Muscle layer of duodenum (tissue), 2 donors: ENCODE results near the gene FRK.

Experiments used
- H3K27ac ChIP-seq: one replicate; pipeline ENCODE4 v1.7.0; 2013; ENCODE audit warnings: mild to moderate bottlenecking, low read length
- H3K27me3 ChIP-seq: one replicate; pipeline ENCODE4 v1.7.0; 2013; ENCODE audit warnings: low read depth, mild to moderate bottlenecking, control low read depth, low read length
- H3K36me3 ChIP-seq, 2 donors: one replicate each; pipeline ENCODE4 v1.7.0; 2013; ENCODE audit warnings: low read length in 2 of 2, control low read depth in 1 of 2, mild to moderate bottlenecking in 1 of 2; ENCODE audit not compliant: insufficient read depth in 2 of 2, control insufficient read depth in 1 of 2
- H3K4me1 ChIP-seq, 2 donors: one replicate each; pipeline ENCODE4 v1.7.0; 2013; ENCODE audit warnings: low read length in 2 of 2, mild to moderate bottlenecking in 2 of 2, control low read depth in 1 of 2, moderate library complexity in 1 of 2; ENCODE audit not compliant: insufficient read depth in 2 of 2, control insufficient read depth in 1 of 2
- H3K4me3 ChIP-seq, 2 donors: one replicate each; pipeline ENCODE4 v1.7.0; 2013; ENCODE audit warnings: low read length in 2 of 2, low read depth in 1 of 2, mild to moderate bottlenecking in 1 of 2
- H3K9me3 ChIP-seq, 2 donors: one replicate each; pipeline ENCODE4 v1.7.0; 2013; ENCODE audit warnings: low read length in 2 of 2, control low read depth in 1 of 2, mild to moderate bottlenecking in 1 of 2; ENCODE audit not compliant: control insufficient read depth in 1 of 2
- donor health status: healthy.

The FRK gene

DNA sequence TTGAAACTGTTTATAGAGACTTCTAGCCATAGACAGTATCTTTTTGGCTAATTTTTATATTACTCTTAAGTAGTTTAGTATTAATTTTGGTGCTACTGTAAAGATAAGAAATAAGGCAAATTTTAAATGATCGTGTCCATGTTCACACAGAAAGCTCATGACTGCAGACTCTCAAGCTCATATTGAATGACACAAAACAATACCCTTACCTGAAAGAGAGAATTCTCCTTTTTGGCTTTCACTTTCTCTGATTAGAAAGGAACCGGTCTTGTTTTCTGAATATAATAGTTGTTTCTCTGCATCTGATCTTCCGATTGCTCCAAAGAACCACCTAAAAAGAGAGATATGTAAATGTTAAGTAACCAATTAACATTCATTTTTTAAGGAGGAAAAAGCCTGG lies 57.0 kb downstream of the FRK start:
- H3K4me1 ChIP-seq: peaks cover 0 to 5% of the 10 kb centered on the region in 2 donors
- no peaks in the 10 kb centered on the region for H3K36me3 ChIP-seq
- H3K4me3 ChIP-seq: no peak overlapping the region
- no peak overlapping the region for H3K27ac ChIP-seq
- H3K27me3 ChIP-seq: no peaks in the 10 kb centered on the region
- no peaks in the 10 kb centered on the region for H3K9me3 ChIP-seq

GRCh38 chr6:116002756-116003155 lies 57.9 kb downstream of the FRK start:
- no peak overlapping the region for H3K4me3 ChIP-seq
- no peaks in the 10 kb centered on the region for H3K4me1 ChIP-seq
- no peak overlapping the region for H3K27ac ChIP-seq

DNA sequence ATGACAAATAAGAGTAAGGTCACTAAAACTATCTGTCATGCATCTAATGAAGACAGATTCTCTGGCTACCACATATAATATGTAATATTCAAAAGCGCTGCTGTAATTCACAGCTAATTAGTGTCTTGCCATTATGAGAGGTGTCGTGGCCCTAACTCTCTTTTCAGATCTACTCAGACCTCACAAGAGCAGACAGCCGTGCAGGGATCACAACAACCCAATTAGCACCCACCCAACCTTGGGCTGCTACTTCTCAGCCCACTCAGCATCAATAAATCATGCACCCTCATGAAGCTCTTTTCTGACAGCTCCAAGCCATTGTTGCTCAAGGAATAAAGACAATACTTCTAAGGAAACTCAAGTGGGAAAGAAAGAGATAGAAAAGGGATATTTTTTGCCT lies 61.5 kb downstream of the FRK start:
- no peaks in the 10 kb centered on the region for H3K4me1 ChIP-seq
- no peaks in the 10 kb centered on the region for H3K27me3 ChIP-seq
- no peak overlapping the region for H3K27ac ChIP-seq
- no peaks in the 10 kb centered on the region for H3K36me3 ChIP-seq
- no peak overlapping the region for H3K4me3 ChIP-seq
- H3K9me3 ChIP-seq: no peaks in the 10 kb centered on the region

More at GRCh38 chr6:116002756-116003155, 57.9 kb downstream of the FRK start:
- H3K9me3 ChIP-seq: no peaks in the 10 kb centered on the region
- no peaks in the 10 kb centered on the region for H3K36me3 ChIP-seq
- no peaks in the 10 kb centered on the region for H3K27me3 ChIP-seq

- Histone ChIP-seq H3K27ac (no peak overlapping the region), H3K9me3 (no peaks in the 10 kb centered on the region), H3K4me3 (no peak overlapping the region), H3K4me1 (no peaks in the 10 kb centered on the region), H3K27me3 (no peaks in the 10 kb centered on the region), H3K36me3 (no peaks in the 10 kb centered on the region)
Observed at GRCh38 chr6:115997990-115998585, 62.6 kb downstream of the FRK start.

DNA sequence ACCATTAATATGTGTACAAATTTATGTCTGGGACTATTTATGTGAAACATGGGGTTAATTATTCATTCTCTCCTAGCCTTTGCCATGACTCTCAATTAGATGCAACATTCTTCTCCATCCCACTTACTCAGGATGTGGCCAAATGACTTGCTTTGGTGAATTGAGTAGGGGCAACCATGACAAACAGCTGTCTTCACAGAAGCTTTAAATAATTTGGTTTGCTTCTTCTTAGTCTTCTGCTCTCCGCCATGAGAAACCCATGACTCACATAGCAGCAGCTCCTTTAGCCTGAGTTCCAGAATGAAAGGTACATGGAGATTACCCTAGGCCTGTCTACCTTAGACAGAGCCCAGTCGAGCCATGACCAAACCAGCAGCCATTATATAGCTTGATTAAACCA lies 74.7 kb downstream of the FRK start:
- H3K4me1 ChIP-seq: no peaks in the 10 kb centered on the region
- H3K9me3 ChIP-seq: no peaks in the 10 kb centered on the region

DNA sequence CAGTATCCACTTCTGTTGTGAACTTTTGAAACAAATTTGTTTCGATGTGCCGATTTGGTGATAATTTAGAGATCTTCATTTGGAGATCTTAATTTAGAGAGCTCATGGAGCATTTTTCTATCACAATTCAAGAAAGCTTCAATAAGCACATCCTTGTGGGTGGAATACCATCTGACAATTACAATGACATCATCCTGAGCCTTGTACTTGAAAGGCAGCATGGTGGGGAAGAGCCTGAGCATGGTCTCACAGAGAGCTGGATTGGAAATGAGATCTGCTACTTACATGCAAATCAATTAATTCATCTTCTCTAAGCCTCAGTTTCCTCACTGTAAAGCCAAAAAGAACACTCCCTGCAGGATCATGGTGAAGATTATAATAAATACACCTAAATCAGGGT lies 75.9 kb downstream of the FRK start:
- no peaks in the 10 kb centered on the region for H3K27me3 ChIP-seq
- no peak overlapping the region for H3K27ac ChIP-seq
- no peak overlapping the region for H3K4me3 ChIP-seq
- H3K4me1 ChIP-seq: no peaks in the 10 kb centered on the region
- no peaks in the 10 kb centered on the region for H3K36me3 ChIP-seq
- no peaks in the 10 kb centered on the region for H3K9me3 ChIP-seq

More for the DNA sequence above, 74.7 kb downstream of the FRK start:
- Histone ChIP-seq H3K27me3 (no peaks in the 10 kb centered on the region), H3K36me3 (no peaks in the 10 kb centered on the region), H3K4me3 (no peak overlapping the region), H3K27ac (no peak overlapping the region)

GRCh38 chr6:115983998-115984397 lies 76.7 kb downstream of the FRK start:
- no peak overlapping the region for H3K27ac ChIP-seq
- no peaks in the 10 kb centered on the region for H3K4me1 ChIP-seq
- H3K4me3 ChIP-seq: no peak overlapping the region
- H3K9me3 ChIP-seq: no peaks in the 10 kb centered on the region
- no peaks in the 10 kb centered on the region for H3K27me3 ChIP-seq
- H3K36me3 ChIP-seq: no peaks in the 10 kb centered on the region

GRCh38 chr6:115982453-115982852 lies 78.2 kb downstream of the FRK start:
- Histone ChIP-seq H3K4me1 (no peaks in the 10 kb centered on the region), H3K27ac (no peak overlapping the region), H3K4me3 (no peak overlapping the region), H3K36me3 (no peaks in the 10 kb centered on the region), H3K27me3 (no peaks in the 10 kb centered on the region), H3K9me3 (no peaks in the 10 kb centered on the region)

- no peaks in the 10 kb centered on the region for H3K9me3 ChIP-seq
- no peaks in the 10 kb centered on the region for H3K27me3 ChIP-seq
- H3K36me3 ChIP-seq: no peaks in the 10 kb centered on the region
- H3K4me1 ChIP-seq: no peaks in the 10 kb centered on the region
- no peak overlapping the region for H3K4me3 ChIP-seq
- H3K27ac ChIP-seq: no peak overlapping the region
Observed at GRCh38 chr6:115977220-115977619, 83.5 kb downstream of the FRK start.

DNA sequence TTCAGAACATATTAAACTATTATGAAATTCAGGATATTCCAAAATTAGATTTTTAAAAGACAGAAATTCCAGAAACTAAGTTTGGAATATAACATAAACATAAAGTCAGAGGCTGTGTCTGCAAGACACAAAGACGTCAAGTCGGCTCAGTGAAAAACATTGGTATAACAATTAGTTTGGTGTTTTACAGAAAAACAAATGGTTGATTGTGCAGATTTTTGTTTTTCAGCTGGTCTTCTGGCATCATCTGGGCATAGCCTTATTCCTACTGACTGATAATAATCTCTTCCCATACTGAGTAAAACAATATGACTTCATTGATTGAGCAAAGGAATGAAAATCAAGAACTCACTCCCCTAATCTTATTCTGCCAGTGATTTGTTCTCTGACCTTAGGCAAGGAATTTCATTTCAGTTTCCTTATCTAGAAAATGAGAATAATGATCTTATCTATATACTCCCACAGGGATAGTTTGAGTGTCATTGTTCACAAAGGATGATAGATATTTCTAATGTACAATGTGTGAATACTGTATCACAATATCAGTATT lies 84.3 kb downstream of the FRK start:
- H3K4me3 ChIP-seq: no peak overlapping the region
- H3K4me1 ChIP-seq: no peaks in the 10 kb centered on the region
- no peaks in the 10 kb centered on the region for H3K36me3 ChIP-seq
- no peak overlapping the region for H3K27ac ChIP-seq
- H3K27me3 ChIP-seq: no peaks in the 10 kb centered on the region
- H3K9me3 ChIP-seq: no peaks in the 10 kb centered on the region

DNA sequence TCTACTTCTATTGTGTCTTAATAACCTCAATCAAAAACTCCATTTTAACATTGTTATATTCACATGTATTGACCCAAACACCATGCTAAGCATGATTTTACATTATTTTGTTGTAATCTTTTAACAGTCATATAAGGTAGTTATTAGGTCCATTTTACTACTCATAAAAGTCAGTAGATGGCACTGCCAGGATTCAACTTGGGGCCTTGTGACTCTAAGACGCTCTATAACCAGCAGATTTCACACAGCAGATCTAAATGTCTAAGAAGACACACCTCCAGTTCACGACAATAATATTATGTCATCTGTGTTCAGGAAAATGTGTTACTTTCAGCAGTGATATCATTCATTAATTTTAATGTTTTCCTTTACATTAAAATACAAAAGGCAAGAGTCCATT lies 88.0 kb downstream of the FRK start:
- no peak overlapping the region for H3K4me3 ChIP-seq
- H3K9me3 ChIP-seq: no peaks in the 10 kb centered on the region
- H3K27me3 ChIP-seq: no peaks in the 10 kb centered on the region
- no peaks in the 10 kb centered on the region for H3K36me3 ChIP-seq
- no peak overlapping the region for H3K27ac ChIP-seq
- no peaks in the 10 kb centered on the region for H3K4me1 ChIP-seq

DNA sequence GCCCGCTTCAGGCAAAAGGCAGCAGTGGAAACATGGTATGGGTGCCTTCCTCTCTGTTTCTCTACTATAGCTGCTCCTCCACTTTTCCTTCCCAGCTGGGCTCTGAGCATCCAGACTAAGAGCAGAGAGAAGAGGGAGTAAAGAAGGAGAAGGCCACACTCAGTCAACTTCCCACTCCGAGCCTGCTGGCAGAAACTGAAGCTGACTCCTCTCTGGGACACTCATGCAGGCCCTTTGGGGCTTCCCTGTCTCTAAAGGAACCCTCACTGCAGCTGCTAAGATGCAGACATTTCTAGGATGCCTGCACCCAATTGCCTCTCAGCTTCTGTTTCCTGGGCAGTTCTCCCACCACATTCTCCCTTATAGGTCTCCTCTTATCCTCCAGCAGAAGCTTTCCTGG lies 88.9 kb downstream of the FRK start:
- no peaks in the 10 kb centered on the region for H3K4me1 ChIP-seq
- H3K27ac ChIP-seq: no peak overlapping the region
- no peak overlapping the region for H3K4me3 ChIP-seq
- no peaks in the 10 kb centered on the region for H3K36me3 ChIP-seq
- H3K27me3 ChIP-seq: no peaks in the 10 kb centered on the region
- no peaks in the 10 kb centered on the region for H3K9me3 ChIP-seq
